OCI-LY3 (cell line): ENCODE measurements around the gene TPBGL.

Experiments
- H2AFZ ChIP-seq: fragments of 200-600, 300-600 bp; shearing (Covaris generic); 2 replicates; pipeline ENCODE4 v1.6.0; 2014; ENCODE audit warnings: antibody characterized with exemption, low read depth, low read length
- H3K27ac ChIP-seq: fragments of 200-600, 300-600 bp; sonication (generic); 2 replicates; pipeline ENCODE4 v1.5.1; 2014; ENCODE audit warnings: mild to moderate bottlenecking, low read length, moderate library complexity, mixed read lengths
- H3K27me3 ChIP-seq: fragments of 200-600, 300-600 bp; sonication (generic); 2 replicates; pipeline ENCODE4 v1.6.1; 2014; ENCODE audit warnings: low read depth, low read length, mixed read lengths
- H3K36me3 ChIP-seq: fragments of 200-600, 300-600 bp; sonication (generic); replicated peaks from 2 replicates; pipeline ENCODE3; 2014; ENCODE audit warnings: low read depth, low read length, mixed read lengths
- H3K4me1 ChIP-seq: fragments of 300-600, 200-600 bp; sonication (generic); 2 replicates; pipeline ENCODE4 v1.6.1; 2014; ENCODE audit warnings: low read length, mixed read lengths
- H3K4me2 ChIP-seq: fragments of 200-600, 300-600 bp; sonication (generic); 2 replicates; pipeline ENCODE4 v1.6.1; 2014; ENCODE audit warnings: low read length, mixed read lengths
- H3K4me3 ChIP-seq: fragments of 300-600, 200-600 bp; sonication (generic); 2 replicates; pipeline ENCODE4 v1.5.1; 2014; ENCODE audit warnings: antibody characterized with exemption, mild to moderate bottlenecking, low read length, moderate library complexity
- H3K79me2 ChIP-seq: fragments of 300-600, 200-600 bp; shearing (Covaris generic); 2 replicates; pipeline ENCODE4 v1.6.1; 2014; ENCODE audit warnings: mild to moderate bottlenecking, low read length, mixed read lengths
- H3K9ac ChIP-seq: fragments of 300-600, 200-600 bp; shearing (Covaris generic); 2 replicates; pipeline ENCODE4 v1.6.0; 2014; ENCODE audit warnings: mild to moderate bottlenecking, low read length, moderate library complexity
- H3K9me3 ChIP-seq: fragments of 200-600, 300-600 bp; shearing (Covaris generic); 2 replicates; pipeline ENCODE4 v1.6.1; 2014; ENCODE audit warnings: low read length, mixed read lengths; ENCODE audit not compliant: insufficient read depth
- H4K20me1 ChIP-seq: fragments of 200-600, 300-600 bp; sonication (generic); 2 replicates; pipeline ENCODE4 v1.6.1; 2016; ENCODE audit warnings: low read length, mixed read lengths; ENCODE audit not compliant: insufficient read depth
- EZH2phosphoT487 ChIP-seq: fragments of 200-600 bp; shearing (Covaris generic); IDR thresholded peaks from 2 replicates; pipeline ENCODE4 v1.6.1; 2018; ENCODE audit warnings: antibody characterized with exemption, mixed run types, low read depth
- TF ChIP-seq, protein P1 (sequence below): fragments of 200-600, 300-600 bp; sonication (generic); IDR thresholded peaks from 2 replicates; pipeline ENCODE4 v1.5.1; 2014; ENCODE audit warnings: antibody characterized with exemption, low read length, low read depth

TPBGL gene

DNA sequence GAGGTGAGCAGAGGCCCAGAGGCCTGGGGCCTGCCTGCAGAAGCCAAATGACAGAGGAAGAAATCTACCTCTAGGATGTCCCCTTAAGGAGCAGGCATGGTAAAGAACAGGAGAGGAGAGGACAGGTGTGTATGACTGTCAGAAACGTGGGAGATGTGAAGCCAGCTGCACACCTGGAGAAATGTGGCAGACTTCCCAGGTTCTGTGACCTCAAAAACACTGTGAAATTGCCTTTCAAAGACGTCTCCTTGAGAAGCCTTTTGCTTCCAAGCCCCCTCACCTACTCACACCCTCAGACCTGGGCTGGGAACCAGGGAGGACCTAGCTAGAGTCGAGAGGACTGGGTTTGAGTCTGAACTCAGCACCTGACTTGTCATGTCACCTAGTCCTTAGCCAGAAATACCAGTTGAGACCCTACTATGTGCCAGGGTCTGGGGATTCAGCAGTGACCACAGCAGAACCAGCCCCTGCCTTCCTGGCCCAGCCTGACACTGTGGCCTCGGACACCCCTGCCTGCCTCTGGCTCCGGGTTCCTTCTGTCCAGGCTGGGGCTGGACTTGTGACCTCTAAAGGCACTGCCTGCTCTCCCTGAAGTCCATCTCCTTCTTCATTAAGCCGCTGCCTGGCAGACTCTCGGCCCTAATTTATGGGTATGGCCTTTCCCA lies 5.6 kb downstream of the TPBGL start:
- TF ChIP-seq, protein P1, sequence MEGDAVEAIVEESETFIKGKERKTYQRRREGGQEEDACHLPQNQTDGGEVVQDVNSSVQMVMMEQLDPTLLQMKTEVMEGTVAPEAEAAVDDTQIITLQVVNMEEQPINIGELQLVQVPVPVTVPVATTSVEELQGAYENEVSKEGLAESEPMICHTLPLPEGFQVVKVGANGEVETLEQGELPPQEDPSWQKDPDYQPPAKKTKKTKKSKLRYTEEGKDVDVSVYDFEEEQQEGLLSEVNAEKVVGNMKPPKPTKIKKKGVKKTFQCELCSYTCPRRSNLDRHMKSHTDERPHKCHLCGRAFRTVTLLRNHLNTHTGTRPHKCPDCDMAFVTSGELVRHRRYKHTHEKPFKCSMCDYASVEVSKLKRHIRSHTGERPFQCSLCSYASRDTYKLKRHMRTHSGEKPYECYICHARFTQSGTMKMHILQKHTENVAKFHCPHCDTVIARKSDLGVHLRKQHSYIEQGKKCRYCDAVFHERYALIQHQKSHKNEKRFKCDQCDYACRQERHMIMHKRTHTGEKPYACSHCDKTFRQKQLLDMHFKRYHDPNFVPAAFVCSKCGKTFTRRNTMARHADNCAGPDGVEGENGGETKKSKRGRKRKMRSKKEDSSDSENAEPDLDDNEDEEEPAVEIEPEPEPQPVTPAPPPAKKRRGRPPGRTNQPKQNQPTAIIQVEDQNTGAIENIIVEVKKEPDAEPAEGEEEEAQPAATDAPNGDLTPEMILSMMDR, result no peak
- no peak for TF ChIP-seq EZH2phosphoT487
- Histone ChIP-seq H3K9ac (no peak overlapping the region), H3K36me3 (no peaks in the 10 kb centered on the region), H3K4me1 (peaks cover 3% of the 10 kb centered on the region; the same call in 1 of the 2 replicates), H4K20me1 (no peaks in the 10 kb centered on the region), H3K9me3 (no peaks in the 10 kb centered on the region), H3K27ac (no peak overlapping the region), H3K27me3 (no peaks in the 10 kb centered on the region), H3K79me2 (no peaks in the 10 kb centered on the region), H3K4me3 (no peak overlapping the region), H3K4me2 (no peak overlapping the region), H2AFZ (no peak overlapping the region)

DNA sequence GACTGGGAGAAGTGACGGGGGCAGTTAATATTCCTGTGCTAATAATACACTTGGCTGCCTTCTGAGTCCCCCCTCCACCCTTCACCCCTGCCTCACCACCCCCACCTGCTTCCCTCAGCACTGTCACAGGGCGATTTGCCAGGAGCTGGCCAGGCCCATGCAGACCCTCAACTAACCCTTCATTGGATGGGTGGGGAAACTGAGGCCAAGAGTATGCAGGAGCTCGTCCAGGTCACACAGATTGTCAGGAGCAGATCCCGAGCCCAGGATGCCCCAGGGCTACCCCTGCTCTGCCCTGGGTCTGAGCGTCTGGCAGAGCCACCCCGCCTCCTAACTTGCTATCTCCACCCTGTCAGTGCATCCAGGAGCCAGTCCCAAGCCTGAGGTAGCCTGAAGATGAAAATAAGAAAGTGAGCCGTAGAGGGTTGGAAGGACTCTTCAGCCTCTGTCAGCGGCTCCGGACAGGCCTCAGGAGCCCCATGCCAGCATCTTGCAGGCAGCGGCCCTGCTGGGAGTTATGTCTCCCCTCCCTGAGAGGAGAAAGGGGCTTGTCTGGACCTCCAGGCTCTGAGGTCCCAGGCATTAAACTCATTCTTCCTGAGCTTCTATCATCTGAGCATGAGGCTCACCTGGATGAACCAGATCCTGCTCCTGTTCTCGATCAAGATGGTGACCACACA lies 6.2 kb downstream of the TPBGL start:
- no peak for TF ChIP-seq EZH2phosphoT487
- TF ChIP-seq, protein P1, result no peak
- Histone ChIP-seq H3K27ac (no peak overlapping the region), H3K36me3 (no peaks in the 10 kb centered on the region), H3K79me2 (no peaks in the 10 kb centered on the region), H3K27me3 (no peaks in the 10 kb centered on the region), H3K9me3 (no peaks in the 10 kb centered on the region), H2AFZ (no peak overlapping the region), H4K20me1 (no peaks in the 10 kb centered on the region), H3K4me3 (no peak overlapping the region), H3K9ac (no peak overlapping the region), H3K4me1 (peaks cover 3% of the 10 kb centered on the region; the same call in 1 of the 2 replicates), H3K4me2 (no peak overlapping the region)

GRCh38 chr11:75248924-75249256 lies 8.3 kb downstream of the TPBGL start:
- H3K27ac ChIP-seq, result no peak overlapping the region
- H3K79me2 ChIP-seq, result no peaks in the 10 kb centered on the region
- no peaks in the 10 kb centered on the region for H4K20me1 ChIP-seq
- peaks cover 13% of the 10 kb centered on the region for H3K9me3 ChIP-seq
- H3K9ac ChIP-seq, result no peak overlapping the region
- TF ChIP-seq, protein P1, result no peak
- no peak overlapping the region for H3K4me2 ChIP-seq
- H3K36me3 ChIP-seq, result no peaks in the 10 kb centered on the region
- peaks cover 3% of the 10 kb centered on the region; the same call in 1 of the 2 replicates for H3K4me1 ChIP-seq
- no peak overlapping the region for H3K4me3 ChIP-seq
- no peak overlapping the region for H2AFZ ChIP-seq
- peaks cover 3% of the 10 kb centered on the region; the same call in 1 of the 2 replicates for H3K27me3 ChIP-seq

GRCh38 chr11:75249704-75250103 lies 9.1 kb downstream of the TPBGL start:
- Histone ChIP-seq H4K20me1 (no peaks in the 10 kb centered on the region), H3K9me3 (peaks cover 13% of the 10 kb centered on the region), H2AFZ (no peak overlapping the region), H3K4me2 (no peak overlapping the region), H3K9ac (no peak overlapping the region), H3K79me2 (no peaks in the 10 kb centered on the region), H3K4me3 (no peak overlapping the region), H3K4me1 (peaks cover 3% of the 10 kb centered on the region; the same call in 1 of the 2 replicates), H3K27ac (no peak overlapping the region), H3K36me3 (no peaks in the 10 kb centered on the region), H3K27me3 (peaks cover 3% of the 10 kb centered on the region; the same call in 1 of the 2 replicates)
- TF ChIP-seq, protein P1, result no peak
- no peak for TF ChIP-seq EZH2phosphoT487
